ENCODE measurements around the gene LRRC4C. TPM values are rescaled to one million over a fixed set of nuclear protein-coding genes. Genes with fewer than 3 reads are reported as not detected.

LRRC4C gene
- total and polyA plus RNA-seq, 2 donors (not counting 3 experiments of a cell fraction or from before 2014, with no cell fraction given), result not detected

DNA sequence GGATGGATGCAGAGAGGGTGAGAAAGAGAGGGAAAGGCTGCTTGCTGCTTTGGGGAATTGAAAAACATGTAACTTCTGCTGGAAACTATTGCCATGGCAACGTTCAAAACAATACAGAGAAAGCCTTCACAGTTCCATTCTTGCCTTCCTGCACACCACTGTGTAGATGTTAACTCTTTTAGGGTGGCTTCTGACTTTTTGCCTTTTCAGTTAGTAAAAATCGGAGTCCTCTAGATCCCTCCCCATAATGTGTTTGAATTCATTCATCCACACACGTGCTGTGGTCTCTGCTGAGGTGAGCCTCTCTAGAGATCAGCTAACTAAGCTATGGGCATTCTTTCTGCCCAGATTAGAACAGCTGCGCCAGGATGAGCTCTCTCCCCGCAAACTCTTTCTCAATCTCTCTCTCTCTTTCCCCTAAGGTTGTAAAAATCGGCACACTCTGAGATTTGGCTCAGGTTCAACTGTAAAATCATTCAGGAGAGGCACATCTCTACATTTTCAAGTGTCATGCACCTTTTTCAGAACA, 1178.3 kb downstream of the LRRC4C start:
- Histone ChIP-seq H3K36me3 (ENCODE audit: control insufficient read depth in 2 of 2, extremely low read depth in 1 of 2, insufficient read depth in 2 of 2, low read length in 2 of 2) (no peaks in the 10 kb centered on the region), H3K27me3 (ENCODE audit: control insufficient read depth in 2 of 2, insufficient read depth in 2 of 2, low read length in 2 of 2) (no peaks in the 10 kb centered on the region), H3K9me1 (replicated peaks; ENCODE audit: control insufficient read depth, extremely low read depth, insufficient read depth, low read length) (no peaks in the 10 kb centered on the region), H3K27ac (ENCODE audit: insufficient read depth, low read depth, low read length) (no peak overlapping the region), H3K4me3 (replicated peaks in 1 of 3; ENCODE audit: insufficient read depth in 1 of 3, low read depth in 1 of 3, low read length in 3 of 3) (no peak overlapping the region), H2AFZ (ENCODE audit: low read depth, low read length) (no peak overlapping the region), H3K4me1 (ENCODE audit: control insufficient read depth, extremely low read depth, insufficient read depth, low read length) (no peaks in the 10 kb centered on the region), H3K9ac (replicated peaks; ENCODE audit: extremely low read depth, insufficient read depth, low read length) (no peak overlapping the region), H3K4me2 (ENCODE audit: insufficient read depth, low read length) (no peak overlapping the region), H3K79me2 (ENCODE audit: control insufficient read depth, insufficient read depth, low read length) (no peaks in the 10 kb centered on the region), H3K9me3 (replicated peaks; ENCODE audit: control insufficient read depth, insufficient read depth, low read length) (no peaks in the 10 kb centered on the region), H4K20me1 (replicated peaks; ENCODE audit: control insufficient read depth, extremely low read depth, insufficient read depth, low read length) (no peaks in the 10 kb centered on the region)
- FAIRE-seq (no peak), DNase-seq (ENCODE audit: low read depth, low spot score) (no peak)
- TF ChIP-seq, protein P1, sequence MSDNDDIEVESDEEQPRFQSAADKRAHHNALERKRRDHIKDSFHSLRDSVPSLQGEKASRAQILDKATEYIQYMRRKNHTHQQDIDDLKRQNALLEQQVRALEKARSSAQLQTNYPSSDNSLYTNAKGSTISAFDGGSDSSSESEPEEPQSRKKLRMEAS (IDR thresholded peaks at IDR 0.05; ENCODE audit: insufficient read depth, insufficient read length), result no peak
- TF ChIP-seq JUN (IDR thresholded peaks at IDR 0.05; ENCODE audit: borderline replicate concordance, insufficient read depth, insufficient read length, low read depth), result no peak
- TF ChIP-seq POLR2AphosphoS5 (IDR thresholded peaks at IDR 0.05; ENCODE audit: insufficient read depth, low read depth, low read length), result no peak
- TF ChIP-seq MYC (IDR thresholded peaks at IDR 0.05; ENCODE audit: low read depth, low read length), result no peak
- dilution Hi-C loops (cut with MboI; ENCODE audit: extremely low pct_ligation_motif_present, low sequenced_read_pairs) (no loop called here), intact Hi-C loops (cut with micrococcal nuclease) (no loop called here)
- CTCF ChIA-PET, result no interaction called here
- BruUV-seq (replicated peaks), result no TSS peak
- POLR2A ChIA-PET, result no interaction called here

DNA sequence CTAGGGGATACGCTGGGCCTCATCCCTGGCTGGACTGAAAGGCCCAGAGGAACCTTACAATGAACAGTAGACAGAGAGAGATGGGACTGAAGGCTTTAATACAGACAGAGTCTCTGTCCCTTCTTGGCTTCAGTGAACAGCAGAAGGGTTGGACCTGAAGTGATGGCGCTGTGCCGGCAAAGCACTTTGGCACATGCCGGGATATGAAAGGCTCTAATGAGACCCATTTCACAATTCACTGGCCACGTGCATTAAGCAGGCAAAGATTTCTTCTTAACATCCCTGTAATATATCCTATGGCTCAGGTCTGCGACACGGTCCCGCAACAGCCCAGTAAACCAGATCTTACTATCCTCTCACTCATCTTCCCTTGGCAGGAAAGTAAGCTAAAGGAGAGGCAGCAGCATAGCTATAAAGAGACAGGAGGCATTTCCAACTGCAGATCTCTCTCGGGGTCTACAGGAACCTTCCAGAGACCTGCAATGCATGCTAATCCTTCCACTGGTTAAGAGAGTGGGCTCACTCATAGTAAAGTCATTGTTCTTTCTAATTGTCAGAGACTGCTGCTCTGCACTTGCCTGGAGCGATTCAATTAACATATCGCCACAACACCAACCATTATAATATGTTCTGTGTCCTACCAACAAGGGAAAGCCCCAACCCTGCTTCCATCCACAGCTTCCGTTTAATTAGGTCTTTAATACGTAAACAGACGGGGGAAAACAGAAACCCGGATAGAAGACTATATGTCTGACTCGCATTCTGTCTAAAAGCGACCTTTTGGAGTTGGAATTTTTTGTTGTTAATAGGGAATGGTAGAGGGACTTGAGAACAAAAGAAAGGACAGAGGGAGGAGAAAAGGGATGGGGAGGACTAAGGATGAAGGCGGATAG, 1179.0 kb downstream of the LRRC4C start:
- no peaks in the 10 kb centered on the region for H3K27me3 ChIP-seq (ENCODE audit: control insufficient read depth in 2 of 2, insufficient read depth in 2 of 2, low read length in 2 of 2)
- no peaks in the 10 kb centered on the region for H3K4me1 ChIP-seq (ENCODE audit: control insufficient read depth, extremely low read depth, insufficient read depth, low read length)
- ChIA-PET CTCF (no interaction called here), POLR2A (no interaction called here)
- H3K79me2 ChIP-seq (ENCODE audit: control insufficient read depth, insufficient read depth, low read length), result no peaks in the 10 kb centered on the region
- intact Hi-C loops (cut with micrococcal nuclease), result no loop called here
- no peak overlapping the region for H3K9ac ChIP-seq (replicated peaks; ENCODE audit: extremely low read depth, insufficient read depth, low read length)
- no peaks in the 10 kb centered on the region for H4K20me1 ChIP-seq (replicated peaks; ENCODE audit: control insufficient read depth, extremely low read depth, insufficient read depth, low read length)
- FAIRE-seq, result no peak
- no peak overlapping the region for H3K4me2 ChIP-seq (ENCODE audit: insufficient read depth, low read length)
- H3K9me3 ChIP-seq (replicated peaks; ENCODE audit: control insufficient read depth, insufficient read depth, low read length), result no peaks in the 10 kb centered on the region
- DNase-seq (ENCODE audit: low read depth, low spot score), result no peak
- H2AFZ ChIP-seq (ENCODE audit: low read depth, low read length), result no peak overlapping the region
- dilution Hi-C loops (cut with MboI; ENCODE audit: extremely low pct_ligation_motif_present, low sequenced_read_pairs), result no loop called here
- no peaks in the 10 kb centered on the region for H3K36me3 ChIP-seq (ENCODE audit: control insufficient read depth in 2 of 2, extremely low read depth in 1 of 2, insufficient read depth in 2 of 2, low read length in 2 of 2)
- no TSS peak for BruUV-seq (replicated peaks)
- H3K9me1 ChIP-seq (replicated peaks; ENCODE audit: control insufficient read depth, extremely low read depth, insufficient read depth, low read length), result no peaks in the 10 kb centered on the region
- H3K27ac ChIP-seq (ENCODE audit: insufficient read depth, low read depth, low read length), result no peak overlapping the region
- TF ChIP-seq FOS (IDR thresholded peaks at IDR 0.05; ENCODE audit: borderline replicate concordance, insufficient read depth, low read length), result no peak
- no peak for TF ChIP-seq EZH2 (IDR thresholded peaks at IDR 0.05; ENCODE audit: borderline replicate concordance, low read depth, low read length, severe bottlenecking)
- no peak for TF ChIP-seq POLR2AphosphoS5 (IDR thresholded peaks at IDR 0.05; ENCODE audit: insufficient read depth, low read depth, low read length)
- TF ChIP-seq POLR2A (IDR thresholded peaks at IDR 0.05; ENCODE audit: low read depth, low read length), result no peak
- TF ChIP-seq, protein P1 (IDR thresholded peaks at IDR 0.05; ENCODE audit: insufficient read depth, insufficient read length), result no peak
- TF ChIP-seq, protein P2, sequence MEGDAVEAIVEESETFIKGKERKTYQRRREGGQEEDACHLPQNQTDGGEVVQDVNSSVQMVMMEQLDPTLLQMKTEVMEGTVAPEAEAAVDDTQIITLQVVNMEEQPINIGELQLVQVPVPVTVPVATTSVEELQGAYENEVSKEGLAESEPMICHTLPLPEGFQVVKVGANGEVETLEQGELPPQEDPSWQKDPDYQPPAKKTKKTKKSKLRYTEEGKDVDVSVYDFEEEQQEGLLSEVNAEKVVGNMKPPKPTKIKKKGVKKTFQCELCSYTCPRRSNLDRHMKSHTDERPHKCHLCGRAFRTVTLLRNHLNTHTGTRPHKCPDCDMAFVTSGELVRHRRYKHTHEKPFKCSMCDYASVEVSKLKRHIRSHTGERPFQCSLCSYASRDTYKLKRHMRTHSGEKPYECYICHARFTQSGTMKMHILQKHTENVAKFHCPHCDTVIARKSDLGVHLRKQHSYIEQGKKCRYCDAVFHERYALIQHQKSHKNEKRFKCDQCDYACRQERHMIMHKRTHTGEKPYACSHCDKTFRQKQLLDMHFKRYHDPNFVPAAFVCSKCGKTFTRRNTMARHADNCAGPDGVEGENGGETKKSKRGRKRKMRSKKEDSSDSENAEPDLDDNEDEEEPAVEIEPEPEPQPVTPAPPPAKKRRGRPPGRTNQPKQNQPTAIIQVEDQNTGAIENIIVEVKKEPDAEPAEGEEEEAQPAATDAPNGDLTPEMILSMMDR (IDR thresholded peaks at IDR 0.05; ENCODE audit: extremely low read depth in 1 of 2, insufficient read depth in 1 of 2, low read depth in 1 of 2, low read length in 2 of 2), result no peak
- no peak for TF ChIP-seq MYC (IDR thresholded peaks at IDR 0.05; ENCODE audit: low read depth, low read length)
- no peak for TF ChIP-seq JUN (IDR thresholded peaks at IDR 0.05; ENCODE audit: borderline replicate concordance, insufficient read depth, insufficient read length, low read depth)
- no peak overlapping the region for H3K4me3 ChIP-seq (replicated peaks in 1 of 3; ENCODE audit: insufficient read depth in 1 of 3, low read depth in 1 of 3, low read length in 3 of 3)

Data from endothelial cell of umbilical vein (primary cell).